ENCODE measurements around the gene RSPRY1.

GRCh38 chr16:57147381-57148221, 38.5 kb upstream of the RSPRY1 start:
- no peak for TF ChIP-seq FOXK2 (IDR thresholded peaks at IDR 0.05)
- no peak for TF ChIP-seq HDGF (IDR thresholded peaks at IDR 0.05; ENCODE audit: borderline replicate concordance)
- TF ChIP-seq BHLHE40 (IDR thresholded peaks at IDR 0.05; ENCODE audit: borderline replicate concordance), result no peak
- no peak for TF ChIP-seq FOXA1 (IDR thresholded peaks at IDR 0.05)
- TF ChIP-seq ELF4 (IDR thresholded peaks at IDR 0.05), result no peak
- TF ChIP-seq SUZ12 (IDR thresholded peaks at IDR 0.05), result no peak
- no peak for TF ChIP-seq SP1 (IDR thresholded peaks at IDR 0.05)
- TF ChIP-seq PKNOX1 (IDR thresholded peaks at IDR 0.05), result no peak
- TF ChIP-seq ZNF384 (IDR thresholded peaks at IDR 0.05), result no peak
- TF ChIP-seq NFRKB (IDR thresholded peaks at IDR 0.05), result no peak
